HEK293 (cell line): Measurements from ENCODE around the gene AP3B1.

Experiments used
- ELK4 ChIP-seq: IDR thresholded peaks from 2 replicates; pipeline ENCODE4 v1.6.1; 2011; ENCODE audit warnings: mild to moderate bottlenecking, low read depth, low read length, borderline replicate concordance
- KLF16 ChIP-seq: fragments of 450-650 bp; formaldehyde crosslinking; IDR thresholded peaks from 2 replicates; pipeline ENCODE4 v1.5.1; 2017; ENCODE audit warnings: missing biosample characterization, missing genetic modification characterization
- PRDM10 ChIP-seq: fragments of 450-650 bp; formaldehyde crosslinking; IDR thresholded peaks from 2 replicates; pipeline ENCODE4 v1.5.1; 2016; ENCODE audit warnings: missing biosample characterization, missing genetic modification characterization

The AP3B1 gene

GRCh38 chr5:77952636-77953212 is 341.8 kb downstream of the AP3B1 start (continued):
- TF ChIP-seq PRDM10 = no peak
- TF ChIP-seq ELK4 = no peak
- TF ChIP-seq KLF16 (tag by site-specific recombination) = no peak
